WTC11 (cell line): Measurements from ENCODE around the gene FAT4.

Experiments
- ATF3 ChIP-seq: sonication (generic); formaldehyde crosslinking; conservative IDR thresholded peaks from 2 replicates; pipeline ENCODE4 v1.8.1; 2022; ENCODE audit warnings: mild to moderate bottlenecking, missing genetic modification reagents
- CTCF ChIP-seq: fragments of 200-600 bp; IDR thresholded peaks from 2 replicates; pipeline ENCODE4 v1.8.0; 2022; ENCODE audit warnings: antibody characterized with exemption
- NR2C2 ChIP-seq: sonication (generic); formaldehyde crosslinking; IDR thresholded peaks from 2 replicates; pipeline ENCODE4 v1.8.0; 2022; ENCODE audit warnings: mild to moderate bottlenecking, missing genetic modification reagents
- ZNF532 ChIP-seq: fragments of 250-450 bp; sonication (Bioruptor Pico); IDR thresholded peaks from 2 replicates; pipeline ENCODE4 v1.9.0; 2021; ENCODE audit warnings: mild to moderate bottlenecking, borderline replicate concordance

- TF ChIP-seq ZNF532 (CRISPR knock-in tag) (no peak), NR2C2 (CRISPR knock-in tag) (no peak), ATF3 (CRISPR knock-in tag) (no peak), CTCF (no peak)
Observed at GRCh38 chr4:125265846-125266245, 48.9 kb upstream of the FAT4 start.
